Measurements from ENCODE around the gene PEX10.

PEX10 gene

GRCh38 chr1:2417083-2417832 lies 4.9 kb upstream of the PEX10 start:
- Histone ChIP-seq H3K36me3 (ENCODE audit: control insufficient read depth, insufficient read depth, low read length) (no peaks in the 10 kb centered on the region), H3K9me3 (ENCODE audit: control insufficient read depth, insufficient read depth, low read length) (no peaks in the 10 kb centered on the region), H3K4me3 (ENCODE audit: low read depth, low read length) (no peak overlapping the region), H3K27me3 (ENCODE audit: control insufficient read depth, insufficient read depth, low read length) (no peaks in the 10 kb centered on the region), H3K9ac (ENCODE audit: low read depth, low read length) (no peak overlapping the region), H3K4me1 (ENCODE audit: control insufficient read depth, insufficient read depth, low read length) (peaks cover 5% of the 10 kb centered on the region)

- Histone ChIP-seq H3K4me3 (ENCODE audit: low read depth, low read length) (no peak overlapping the region), H3K4me1 (ENCODE audit: control insufficient read depth, insufficient read depth, low read length) (peaks cover 5% of the 10 kb centered on the region)
Measured at GRCh38 chr1:2416403-2416802, 4.0 kb upstream of the PEX10 start.

GRCh38 chr1:2415801-2416208 lies 3.4 kb upstream of the PEX10 start:
- peaks cover 5% of the 10 kb centered on the region for H3K4me1 ChIP-seq (ENCODE audit: control insufficient read depth, insufficient read depth, low read length)
- H3K4me3 ChIP-seq (ENCODE audit: low read depth, low read length): no peak overlapping the region
- H3K27me3 ChIP-seq (ENCODE audit: control insufficient read depth, insufficient read depth, low read length): no peaks in the 10 kb centered on the region
- H3K9me3 ChIP-seq (ENCODE audit: control insufficient read depth, insufficient read depth, low read length): no peaks in the 10 kb centered on the region
- H3K36me3 ChIP-seq (ENCODE audit: control insufficient read depth, insufficient read depth, low read length): no peaks in the 10 kb centered on the region
- no peak overlapping the region for H3K9ac ChIP-seq (ENCODE audit: low read depth, low read length)

More at GRCh38 chr1:2416403-2416802, 4.0 kb upstream of the PEX10 start:
- no peak overlapping the region for H3K9ac ChIP-seq (ENCODE audit: low read depth, low read length)
- no peaks in the 10 kb centered on the region for H3K27me3 ChIP-seq (ENCODE audit: control insufficient read depth, insufficient read depth, low read length)
- no peaks in the 10 kb centered on the region for H3K36me3 ChIP-seq (ENCODE audit: control insufficient read depth, insufficient read depth, low read length)
- H3K9me3 ChIP-seq (ENCODE audit: control insufficient read depth, insufficient read depth, low read length): no peaks in the 10 kb centered on the region

GRCh38 chr1:2415337-2415736 lies 3.0 kb upstream of the PEX10 start:
- no peak overlapping the region for H3K4me3 ChIP-seq (ENCODE audit: low read depth, low read length)
- H3K27me3 ChIP-seq (ENCODE audit: control insufficient read depth, insufficient read depth, low read length): no peaks in the 10 kb centered on the region
- H3K9me3 ChIP-seq (ENCODE audit: control insufficient read depth, insufficient read depth, low read length): no peaks in the 10 kb centered on the region
- H3K36me3 ChIP-seq (ENCODE audit: control insufficient read depth, insufficient read depth, low read length): no peaks in the 10 kb centered on the region
- H3K4me1 ChIP-seq (ENCODE audit: control insufficient read depth, insufficient read depth, low read length): peaks cover 5% of the 10 kb centered on the region
- no peak overlapping the region for H3K9ac ChIP-seq (ENCODE audit: low read depth, low read length)

- Histone ChIP-seq H3K36me3 (ENCODE audit: control insufficient read depth, insufficient read depth, low read length) (no peaks in the 10 kb centered on the region), H3K4me1 (ENCODE audit: control insufficient read depth, insufficient read depth, low read length) (peaks cover 5% of the 10 kb centered on the region), H3K9me3 (ENCODE audit: control insufficient read depth, insufficient read depth, low read length) (no peaks in the 10 kb centered on the region), H3K27me3 (ENCODE audit: control insufficient read depth, insufficient read depth, low read length) (no peaks in the 10 kb centered on the region), H3K4me3 (ENCODE audit: low read depth, low read length) (peak overlapping the region; percentile 74), H3K9ac (ENCODE audit: low read depth, low read length) (no peak overlapping the region)
Measured at GRCh38 chr1:2414297-2414958, 2.1 kb upstream of the PEX10 start.

- H3K27me3 ChIP-seq (ENCODE audit: control insufficient read depth, insufficient read depth, low read length): no peaks in the 10 kb centered on the region
Measured at GRCh38 chr1:2413495-2414296, 1.3 kb upstream of the PEX10 start.

GRCh38 chr1:2412773-2413494 lies 570 bp upstream of the PEX10 start:
- Histone ChIP-seq H3K27me3 (ENCODE audit: control insufficient read depth, insufficient read depth, low read length) (no peaks in the 10 kb centered on the region), H3K9me3 (ENCODE audit: control insufficient read depth, insufficient read depth, low read length) (no peaks in the 10 kb centered on the region), H3K36me3 (ENCODE audit: control insufficient read depth, insufficient read depth, low read length) (peaks cover 4% of the 10 kb centered on the region), H3K4me1 (ENCODE audit: control insufficient read depth, insufficient read depth, low read length) (peaks cover 5% of the 10 kb centered on the region), H3K9ac (ENCODE audit: low read depth, low read length) (peak overlapping the region; percentile 65), H3K4me3 (ENCODE audit: low read depth, low read length) (peak overlapping the region; percentile 74)

More at GRCh38 chr1:2413495-2414296, 1.3 kb upstream of the PEX10 start:
- Histone ChIP-seq H3K9me3 (ENCODE audit: control insufficient read depth, insufficient read depth, low read length) (no peaks in the 10 kb centered on the region), H3K36me3 (ENCODE audit: control insufficient read depth, insufficient read depth, low read length) (peaks cover 4% of the 10 kb centered on the region), H3K9ac (ENCODE audit: low read depth, low read length) (peak overlapping the region; percentile 65), H3K4me1 (ENCODE audit: control insufficient read depth, insufficient read depth, low read length) (peaks cover 5% of the 10 kb centered on the region), H3K4me3 (ENCODE audit: low read depth, low read length) (peak overlapping the region; percentile 74)

- Histone ChIP-seq H3K36me3 (ENCODE audit: control insufficient read depth, insufficient read depth, low read length) (peaks cover 4% of the 10 kb centered on the region), H3K27me3 (ENCODE audit: control insufficient read depth, insufficient read depth, low read length) (no peaks in the 10 kb centered on the region), H3K4me1 (ENCODE audit: control insufficient read depth, insufficient read depth, low read length) (peaks cover 5% of the 10 kb centered on the region), H3K4me3 (ENCODE audit: low read depth, low read length) (peak overlapping the region; percentile 88), H3K9ac (ENCODE audit: low read depth, low read length) (peak overlapping the region; percentile 76), H3K9me3 (ENCODE audit: control insufficient read depth, insufficient read depth, low read length) (no peaks in the 10 kb centered on the region)
Measured at GRCh38 chr1:2411801-2412394, 466 bp downstream of the PEX10 start.

GRCh38 chr1:2409745-2410144 lies 2.6 kb downstream of the PEX10 start:
- H3K36me3 ChIP-seq (ENCODE audit: control insufficient read depth, insufficient read depth, low read length): peaks cover 19% of the 10 kb centered on the region
- no peak overlapping the region for H3K4me3 ChIP-seq (ENCODE audit: low read depth, low read length)
- no peaks in the 10 kb centered on the region for H3K27me3 ChIP-seq (ENCODE audit: control insufficient read depth, insufficient read depth, low read length)
- peaks cover 5% of the 10 kb centered on the region for H3K4me1 ChIP-seq (ENCODE audit: control insufficient read depth, insufficient read depth, low read length)
- H3K9ac ChIP-seq (ENCODE audit: low read depth, low read length): no peak overlapping the region
- H3K9me3 ChIP-seq (ENCODE audit: control insufficient read depth, insufficient read depth, low read length): no peaks in the 10 kb centered on the region

GRCh38 chr1:2408859-2409276 lies 3.5 kb downstream of the PEX10 start:
- Histone ChIP-seq H3K27me3 (ENCODE audit: control insufficient read depth, insufficient read depth, low read length) (no peaks in the 10 kb centered on the region), H3K9ac (ENCODE audit: low read depth, low read length) (no peak overlapping the region), H3K4me1 (ENCODE audit: control insufficient read depth, insufficient read depth, low read length) (peaks cover 2% of the 10 kb centered on the region), H3K4me3 (ENCODE audit: low read depth, low read length) (no peak overlapping the region), H3K9me3 (ENCODE audit: control insufficient read depth, insufficient read depth, low read length) (no peaks in the 10 kb centered on the region), H3K36me3 (ENCODE audit: control insufficient read depth, insufficient read depth, low read length) (peaks cover 27% of the 10 kb centered on the region)

- Histone ChIP-seq H3K36me3 (ENCODE audit: control insufficient read depth, insufficient read depth, low read length) (peaks cover 30% of the 10 kb centered on the region), H3K9me3 (ENCODE audit: control insufficient read depth, insufficient read depth, low read length) (no peaks in the 10 kb centered on the region), H3K4me1 (ENCODE audit: control insufficient read depth, insufficient read depth, low read length) (no peaks in the 10 kb centered on the region), H3K9ac (ENCODE audit: low read depth, low read length) (no peak overlapping the region), H3K27me3 (ENCODE audit: control insufficient read depth, insufficient read depth, low read length) (no peaks in the 10 kb centered on the region), H3K4me3 (ENCODE audit: low read depth, low read length) (no peak overlapping the region)
Measured at GRCh38 chr1:2408456-2408855, 3.9 kb downstream of the PEX10 start.
